HG02678 (cell line): ENCODE data around the gene KCTD19.

Experiments used
- ATAC-seq: cut with Tn5 transposase; IDR thresholded peaks from one replicate; pipeline ENCODE4 v1.9.1; 2021; ENCODE audit warnings: mild to moderate bottlenecking, moderate library complexity; ENCODE audit not compliant: unreplicated experiment

The KCTD19 gene

GRCh38 chr16:67326115-67326471 is 448 bp downstream of the KCTD19 start:
- ATAC-seq, result no peak

- ATAC-seq, result no peak
Observed at GRCh38 chr16:67317853-67318252, 8.7 kb downstream of the KCTD19 start.

- no peak for ATAC-seq
Observed at GRCh38 chr16:67312719-67313118, 13.8 kb downstream of the KCTD19 start.

GRCh38 chr16:67311607-67312488 is 14.7 kb downstream of the KCTD19 start:
- ATAC-seq, result peak; percentile 72

GRCh38 chr16:67310561-67310960 is 16.0 kb downstream of the KCTD19 start:
- ATAC-seq, result no peak

GRCh38 chr16:67305216-67306071 is 21.1 kb downstream of the KCTD19 start:
- no peak for ATAC-seq

GRCh38 chr16:67304020-67304419 is 22.5 kb downstream of the KCTD19 start:
- no peak for ATAC-seq

GRCh38 chr16:67302970-67303369 is 23.6 kb downstream of the KCTD19 start:
- ATAC-seq, result no peak

GRCh38 chr16:67302076-67302475 is 24.5 kb downstream of the KCTD19 start:
- no peak for ATAC-seq

- no peak for ATAC-seq
Observed at GRCh38 chr16:67301080-67301782, 25.3 kb downstream of the KCTD19 start.

GRCh38 chr16:67299269-67299668 is 27.3 kb downstream of the KCTD19 start:
- no peak for ATAC-seq

- no peak for ATAC-seq
Observed at GRCh38 chr16:67298277-67298676, 28.3 kb downstream of the KCTD19 start.

GRCh38 chr16:67296420-67296819 is 30.1 kb downstream of the KCTD19 start:
- ATAC-seq, result no peak

- no peak for ATAC-seq
Observed at GRCh38 chr16:67294938-67295361, 31.6 kb downstream of the KCTD19 start.

- ATAC-seq, result no peak
Observed at GRCh38 chr16:67294171-67294757, 32.3 kb downstream of the KCTD19 start.

- no peak for ATAC-seq
Observed at GRCh38 chr16:67291461-67291860, 35.1 kb downstream of the KCTD19 start.

GRCh38 chr16:67287960-67288359 is 38.6 kb downstream of the KCTD19 start:
- ATAC-seq, result no peak

- ATAC-seq, result no peak
Observed at GRCh38 chr16:67286441-67287235, 39.9 kb downstream of the KCTD19 start.

- ATAC-seq, result no peak
Observed at GRCh38 chr16:67284699-67285646, 41.6 kb downstream of the KCTD19 start.
